Neural progenitor cell (in vitro differentiated cells): ENCODE data around the gene NCKAP5.

Experiments
- CTCF ChIP-seq: fragments of 200-600 bp; sonication (generic); IDR thresholded peaks from 2 replicates; pipeline ENCODE4 v1.5.1; 2017; ENCODE audit warnings: antibody characterized with exemption, mild to moderate bottlenecking
- EZH2 ChIP-seq: fragments of 200-600 bp; sonication (generic); IDR thresholded peaks from 2 replicates; pipeline ENCODE4 v1.6.1; 2017; ENCODE audit warnings: antibody characterized with exemption, mild to moderate bottlenecking, moderate library complexity
- EZH2phosphoT487 ChIP-seq: fragments of 200-600 bp; sonication (generic); IDR thresholded peaks from 2 replicates; pipeline ENCODE4 v1.6.1; 2017; ENCODE audit warnings: antibody characterized with exemption

- TF ChIP-seq EZH2 = no peak
- TF ChIP-seq CTCF = no peak
- no peak for TF ChIP-seq EZH2phosphoT487
Measured at GRCh38 chr2:133421516-133422324, 146.5 kb downstream of the NCKAP5 start.
